Measurements from ENCODE around the gene PRDM12.

- TF ChIP-seq CTCF (IDR thresholded peaks at IDR 0.05) (no peak), POLR2A (IDR thresholded peaks at IDR 0.05) (no peak)
Observed at GRCh38 chr9:130642926-130643325, 21.5 kb upstream of the PRDM12 start.

Data from breast epithelium (tissue), 3 donors.